Stimulated activated CD8-positive, alpha-beta memory T cell treated with anti-CD3 and anti-CD28 coated beads, Interleukin-4, amount 100 ng/mL, for 1 hour (primary cell): ENCODE results near the gene WDR12.
"Not testable (repeated sequence)": the region's sequence is repeated elsewhere in the genome, so short reads cannot be mapped to it uniquely, and the experiment has no call there.

Experiments
- DNase-seq, 2 donors: peaks; one replicate each; pipeline ENCODE4 v3.0.0-alpha.2; 2020; ENCODE audit warnings: low read depth in 2 of 2, low spot score in 1 of 2

Gene WDR12

GRCh38 chr2:202885190-202885589 is 26.3 kb downstream of the WDR12 start:
- no peak for DNase-seq

DNA sequence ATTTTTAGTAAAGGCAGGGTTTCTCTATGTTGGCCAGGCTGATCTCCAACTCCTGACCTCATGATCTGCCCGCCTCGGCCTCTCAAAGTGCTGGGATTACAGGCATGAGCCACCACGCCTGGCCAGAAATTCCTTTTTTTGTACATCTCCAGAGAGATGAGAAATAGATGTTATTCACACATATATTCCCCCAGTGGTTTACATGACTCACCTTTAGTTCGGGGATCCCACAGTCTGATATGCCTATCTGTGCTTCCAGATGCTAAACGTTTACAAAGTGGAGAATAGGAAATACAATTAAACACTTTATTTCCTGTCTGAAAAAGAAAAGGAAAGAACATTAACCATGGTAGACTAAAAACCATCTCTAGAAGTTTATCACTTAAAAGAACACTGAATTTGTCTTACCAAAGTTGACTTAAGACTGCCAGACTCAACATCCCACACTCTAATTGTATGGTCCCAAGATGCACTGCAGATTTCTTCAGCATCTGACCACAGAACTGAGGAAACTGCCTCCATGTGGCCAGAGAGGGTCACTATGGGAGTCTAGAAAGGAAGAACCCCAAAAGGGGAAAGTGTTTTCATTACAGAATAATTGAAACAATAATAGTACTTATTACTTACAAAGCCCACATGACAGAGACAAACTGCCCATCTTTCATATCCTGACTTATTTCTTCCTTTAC is 27.3 kb downstream of the WDR12 start:
- DNase-seq = no peak

DNA sequence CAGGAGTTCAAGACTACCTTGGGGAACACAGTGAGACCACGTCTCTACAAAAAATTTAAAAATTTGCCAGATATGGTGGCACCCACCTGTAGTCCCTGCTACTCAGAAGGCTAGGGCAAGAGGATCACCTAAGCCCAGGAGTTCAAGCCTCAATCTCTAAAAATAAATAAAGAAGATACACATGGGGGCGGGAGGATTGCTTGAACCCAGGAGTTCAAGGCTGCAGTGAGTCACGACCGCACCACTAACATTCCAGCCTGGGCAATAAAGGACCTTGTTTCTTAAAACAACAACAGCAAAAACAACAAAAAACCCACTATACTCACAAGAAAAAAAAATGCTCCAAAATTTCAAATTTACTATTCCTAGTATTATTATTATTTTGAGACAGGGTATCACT is 29.9 kb downstream of the WDR12 start:
- DNase-seq = no peak

- DNase-seq = no peak
Observed at GRCh38 chr2:202877699-202878098, 33.8 kb downstream of the WDR12 start.

GRCh38 chr2:202871300-202872141 is 40.0 kb downstream of the WDR12 start, which contains the start of gene ICA1L:
ICA1L (minus strand) TSS chr2:202871766; CDS start chr2:202829009, 42,757 bp downstream.
- DNase-seq = no peak

DNA sequence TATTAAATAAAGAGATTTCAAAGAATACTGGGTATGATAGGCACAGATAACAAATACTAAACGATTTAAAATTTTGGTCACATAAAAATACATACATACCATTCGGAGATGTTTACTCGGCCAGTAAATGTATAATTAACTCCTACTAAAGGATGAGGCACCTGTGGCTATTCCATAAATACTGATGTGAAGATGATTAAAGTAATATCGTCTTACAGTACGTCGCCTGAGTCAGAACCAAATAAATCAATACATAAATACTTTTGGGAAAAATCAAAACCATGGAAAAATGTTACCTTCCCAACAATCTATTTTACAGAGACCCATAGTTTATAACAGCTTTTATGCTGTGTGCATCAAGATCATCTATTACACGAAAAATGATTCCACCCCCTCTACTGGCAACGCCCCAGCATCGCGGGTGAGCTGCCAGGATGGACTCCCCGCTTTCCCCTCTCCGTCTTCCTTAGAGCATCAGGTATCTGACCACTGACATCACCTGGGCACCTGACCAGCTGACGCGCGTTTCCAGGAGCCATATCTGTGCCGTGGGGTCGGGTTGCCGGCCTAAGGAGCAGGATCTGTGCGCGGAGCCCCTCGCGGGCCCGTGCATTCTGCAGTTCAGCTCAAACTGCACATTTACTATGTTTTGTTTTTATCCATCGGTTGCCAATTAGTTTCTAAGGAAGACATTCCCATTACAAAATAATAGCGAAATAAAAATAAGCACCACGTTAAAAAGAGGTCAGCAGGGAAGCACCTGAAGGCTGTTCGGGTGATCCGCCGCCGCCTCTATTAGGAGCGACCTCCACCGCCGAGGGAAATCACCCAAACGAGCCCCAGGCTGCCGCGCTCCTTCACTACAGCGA is 40.8 kb downstream of the WDR12 start:
- DNase-seq = peak in 1 of 2 donors; percentile 38

DNA sequence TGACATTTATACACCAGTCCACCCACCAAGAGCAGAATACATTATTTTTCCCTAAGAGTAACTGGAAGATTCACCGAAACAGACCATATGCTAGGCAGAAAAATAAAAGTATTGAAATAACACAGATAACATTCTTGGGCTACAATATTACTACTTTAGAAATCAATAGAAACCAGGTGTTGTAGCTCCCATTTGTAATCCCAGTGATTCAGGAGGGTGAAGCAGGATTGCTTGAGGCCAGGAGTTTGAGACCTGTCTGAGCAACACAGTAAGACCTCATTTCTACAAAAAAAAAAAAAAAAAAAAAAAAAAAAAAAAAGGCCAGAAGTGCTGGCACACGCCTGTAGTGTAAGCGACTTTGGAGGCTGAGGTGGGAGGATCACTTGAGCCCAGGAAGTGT is 49.5 kb downstream of the WDR12 start:
- DNase-seq = no peak

- DNase-seq = no peak
Observed at GRCh38 chr2:202858601-202859000, 52.9 kb downstream of the WDR12 start.

GRCh38 chr2:202849343-202849742 is 62.1 kb downstream of the WDR12 start:
- not testable (repeated sequence) for DNase-seq

DNA sequence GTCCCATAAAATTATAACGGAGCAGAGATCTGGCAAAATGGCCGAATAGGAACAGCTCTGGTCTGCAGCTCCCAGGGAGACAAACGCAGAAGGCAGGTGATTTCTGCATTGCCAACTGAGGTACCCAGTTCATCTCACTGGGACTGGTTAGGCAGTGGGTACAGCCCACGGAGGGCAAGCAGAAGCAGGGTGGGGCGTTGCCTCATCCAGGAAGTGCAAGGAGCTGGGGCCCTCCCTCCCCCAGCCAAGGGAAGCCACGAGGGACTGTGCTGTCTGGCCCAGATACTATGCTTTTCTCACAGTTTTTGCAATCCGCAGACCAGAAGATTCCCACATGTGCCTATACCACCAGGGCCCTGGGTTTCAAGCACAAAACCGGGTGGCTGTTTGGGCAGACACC is 62.7 kb downstream of the WDR12 start:
- DNase-seq = no peak

- DNase-seq = no peak
Observed at GRCh38 chr2:202847693-202848524, 63.6 kb downstream of the WDR12 start.

GRCh38 chr2:202844656-202845055 is 66.8 kb downstream of the WDR12 start:
- no peak for DNase-seq

DNA sequence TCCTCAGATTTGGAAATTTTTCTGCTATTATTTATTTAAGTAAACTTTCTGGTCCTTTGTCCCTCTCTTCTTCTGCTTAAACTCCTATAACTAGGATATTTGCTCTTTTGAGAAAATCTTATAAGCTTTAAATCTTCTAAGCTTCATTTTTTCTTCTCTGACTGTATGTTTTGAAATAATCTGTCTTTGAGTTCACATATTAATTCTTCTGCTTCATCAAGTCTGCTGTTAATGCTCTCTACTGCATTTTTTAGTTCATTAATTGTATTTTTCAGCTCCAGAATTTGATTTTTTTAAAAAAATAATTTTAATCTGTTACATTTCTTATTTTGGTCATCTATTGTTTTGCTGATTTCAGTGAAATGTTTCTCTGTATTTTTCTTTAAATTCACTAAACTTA is 68.8 kb downstream of the WDR12 start:
- no peak for DNase-seq

GRCh38 chr2:202841090-202841867 is 70.2 kb downstream of the WDR12 start:
- DNase-seq = no peak

DNA sequence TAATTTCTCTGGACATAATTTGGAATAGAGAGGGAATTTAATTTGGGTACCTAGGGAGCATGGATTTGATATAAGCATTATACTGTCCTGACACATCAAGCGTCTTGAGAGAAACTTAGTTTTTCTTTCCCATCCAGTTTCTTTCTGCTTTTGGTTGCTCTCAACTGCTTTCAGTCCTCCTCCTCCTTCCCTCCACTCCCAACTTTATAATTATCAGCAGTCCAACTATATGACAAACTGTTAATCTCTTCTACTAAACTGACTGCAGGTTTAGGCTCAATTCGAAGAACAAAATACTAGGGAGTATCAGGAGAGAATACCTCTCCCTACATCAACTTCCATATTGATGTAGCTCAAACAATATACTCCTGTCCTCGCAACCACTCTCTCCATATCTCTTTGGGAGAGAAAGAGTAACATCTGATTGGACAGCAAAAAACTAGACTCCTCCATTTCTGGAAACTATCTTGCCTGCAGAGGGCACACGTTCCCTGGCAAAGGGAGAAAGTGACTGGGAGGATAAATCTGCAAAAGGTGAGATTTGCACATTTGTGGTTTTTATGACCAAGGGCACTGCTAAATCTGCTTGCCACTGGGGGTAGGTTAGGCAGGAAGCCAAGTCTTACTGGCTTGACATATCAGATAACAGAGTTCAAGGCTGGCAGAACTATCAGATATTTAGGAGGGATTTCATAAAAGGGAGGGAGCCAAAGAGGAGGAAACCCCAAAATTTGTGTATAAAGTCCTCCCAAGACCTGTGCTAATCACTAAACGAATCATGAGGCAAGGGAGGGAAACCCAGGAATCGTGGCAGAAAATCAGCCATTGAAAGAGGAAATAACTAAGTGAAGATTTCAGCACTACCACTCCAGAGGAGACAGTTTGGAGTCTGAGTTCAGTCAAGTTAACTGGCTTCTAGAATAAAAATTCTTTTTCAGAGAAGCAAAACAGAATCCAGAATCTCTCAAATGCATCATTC is 79.9 kb downstream of the WDR12 start:
- peak in 1 of 2 donors; percentile 8 for DNase-seq

DNA sequence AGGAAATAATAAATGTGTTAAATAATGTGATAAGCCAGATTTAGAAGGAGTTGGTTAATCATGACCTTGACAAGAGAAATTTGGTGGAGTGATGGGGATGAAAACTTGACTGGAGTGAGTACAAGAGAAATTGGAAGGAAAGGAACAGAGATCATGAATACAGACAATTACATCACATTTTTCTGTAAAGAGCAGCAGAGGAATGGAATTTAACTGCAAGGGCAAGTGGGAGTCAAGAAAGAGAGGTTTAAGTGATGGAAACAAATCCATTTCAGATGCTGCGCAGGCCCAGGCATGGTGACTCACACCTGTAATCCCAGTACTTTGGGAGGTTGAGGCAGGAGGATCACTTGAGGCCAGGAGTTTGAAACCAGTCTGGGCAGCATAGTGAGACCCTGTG is 86.6 kb downstream of the WDR12 start:
- DNase-seq = no peak
